Anterior cingulate cortex (tissue), 58 donors: ENCODE measurements around the gene DUSP19.

ENCODE experiments used
- DNase-seq, 58 donors: peaks; one replicate each; lab custom pipeline; 2025; lab: John Stamatoyannopoulos, UW

Gene DUSP19

GRCh38 chr2:183060571-183061231 lies 17.8 kb upstream of the DUSP19 start:
- no peak for DNase-seq

GRCh38 chr2:183063083-183063482 lies 15.5 kb upstream of the DUSP19 start:
- DNase-seq, result peak in 2 of 58 donors; percentile 2 to 15

- no peak for DNase-seq
These were observed 10.0 kb upstream of the DUSP19 start for GRCh38 chr2:183068561-183068960.

GRCh38 chr2:183069174-183069573 lies 9.4 kb upstream of the DUSP19 start:
- no peak for DNase-seq

- DNase-seq, result no peak
These were observed 7.4 kb upstream of the DUSP19 start for GRCh38 chr2:183070942-183071844.

- DNase-seq, result no peak
These were observed 6.4 kb upstream of the DUSP19 start for GRCh38 chr2:183072177-183072576.

GRCh38 chr2:183078163-183078463 lies 434 bp upstream of the DUSP19 start:
- DNase-seq, result peak in 10 of 58 donors; percentile 23 to 70 (median 55)

GRCh38 chr2:183079139-183079775 lies 710 bp downstream of the DUSP19 start:
- DNase-seq, result peak in 2 of 58 donors; percentile 57 to 63

GRCh38 chr2:183081911-183082310 lies 3.4 kb downstream of the DUSP19 start:
- peak in 16 of 58 donors; percentile 5 to 61 (median 36) for DNase-seq

GRCh38 chr2:183088061-183088460 lies 9.5 kb downstream of the DUSP19 start:
- no peak for DNase-seq

GRCh38 chr2:183089192-183089851 lies 10.8 kb downstream of the DUSP19 start:
- no peak for DNase-seq

- DNase-seq, result no peak
These were observed 12.9 kb downstream of the DUSP19 start for GRCh38 chr2:183091318-183091953.

- no peak for DNase-seq
These were observed 13.4 kb downstream of the DUSP19 start for GRCh38 chr2:183091954-183092345.

- no peak for DNase-seq
These were observed 15.5 kb downstream of the DUSP19 start for GRCh38 chr2:183093857-183094657.

- no peak for DNase-seq
These were observed 27.0 kb downstream of the DUSP19 start for GRCh38 chr2:183105402-183106134.

GRCh38 chr2:183112577-183112976 lies 34.0 kb downstream of the DUSP19 start:
- no peak for DNase-seq

- no peak for DNase-seq
These were observed 35.1 kb downstream of the DUSP19 start for GRCh38 chr2:183113630-183114029.

- no peak for DNase-seq
These were observed 38.7 kb downstream of the DUSP19 start for GRCh38 chr2:183117226-183117625.
